NB4 (cell line): ENCODE data around the gene OR7D2.

Experiments
- DNase-seq: peaks from one replicate; pipeline ENCODE4 v3.0.0; 2010; ENCODE audit warnings: low read depth
- H3K4me3 ChIP-seq: one replicate; pipeline ENCODE4 v1.5.1; 2011; ENCODE audit warnings: mild to moderate bottlenecking, low read depth, low read length, moderate library complexity
- CTCF ChIP-seq: IDR thresholded peaks from one replicate; pipeline ENCODE4 v1.5.1; 2012; ENCODE audit warnings: low read depth, low read length
- MAX ChIP-seq: IDR thresholded peaks from 2 replicates; pipeline ENCODE4 v1.6.1; 2011; ENCODE audit warnings: low read depth, low read length
- MYC ChIP-seq: IDR thresholded peaks from 2 replicates; pipeline ENCODE4 v1.6.1; 2011; ENCODE audit warnings: low read depth, low read length
- POLR2A ChIP-seq: IDR thresholded peaks from 2 replicates; pipeline ENCODE4 v1.6.1; 2011; ENCODE audit warnings: mild to moderate bottlenecking; ENCODE audit not compliant: insufficient read length; ENCODE audit errors: extremely low read depth

The OR7D2 gene

GRCh38 chr19:9146882-9147281 lies 31.9 kb upstream of the OR7D2 start:
- H3K4me3 ChIP-seq: no peak overlapping the region

GRCh38 chr19:9148697-9149096 lies 30.1 kb upstream of the OR7D2 start:
- no peak overlapping the region for H3K4me3 ChIP-seq
- no peak for TF ChIP-seq MYC
- TF ChIP-seq POLR2A: no peak
- no peak for DNase-seq

More at GRCh38 chr19:9146882-9147281, 31.9 kb upstream of the OR7D2 start:
- no peak for DNase-seq
- TF ChIP-seq CTCF (no peak), MAX (no peak), MYC (no peak), POLR2A (no peak)

- no peak overlapping the region for H3K4me3 ChIP-seq
- no peak for TF ChIP-seq CTCF
- no peak for TF ChIP-seq POLR2A
- TF ChIP-seq MYC: no peak
- no peak for TF ChIP-seq MAX
- no peak for DNase-seq
These were observed 28.8 kb upstream of the OR7D2 start for GRCh38 chr19:9149997-9150396.

GRCh38 chr19:9150650-9151049 lies 28.1 kb upstream of the OR7D2 start:
- TF ChIP-seq CTCF: no peak
- TF ChIP-seq POLR2A: no peak
- no peak for TF ChIP-seq MYC
- TF ChIP-seq MAX: no peak
- no peak overlapping the region for H3K4me3 ChIP-seq
- DNase-seq: no peak

GRCh38 chr19:9151367-9151766 lies 27.4 kb upstream of the OR7D2 start:
- TF ChIP-seq MYC: no peak
- TF ChIP-seq MAX: no peak
- no peak for TF ChIP-seq CTCF
- no peak for TF ChIP-seq POLR2A
- no peak for DNase-seq
- no peak overlapping the region for H3K4me3 ChIP-seq

- H3K4me3 ChIP-seq: no peak overlapping the region
- no peak for DNase-seq
- no peak for TF ChIP-seq MYC
- no peak for TF ChIP-seq CTCF
- no peak for TF ChIP-seq POLR2A
- TF ChIP-seq MAX: no peak
These were observed 23.2 kb upstream of the OR7D2 start for GRCh38 chr19:9155591-9155990.
